IMR-90 (cell line): Measurements from ENCODE around the gene IGSF8.

Experiments
- BHLHE40 ChIP-seq: fragments of 150-350 bp; IDR thresholded peaks from 2 replicates; pipeline ENCODE4 v1.6.1; 2016; ENCODE audit warnings: mild to moderate bottlenecking, low read depth, low read length
- CEBPB ChIP-seq: IDR thresholded peaks from 2 replicates; pipeline ENCODE4 v1.6.1; 2012; ENCODE audit warnings: low read depth, low read length, improper control_type of control experiment
- CHD1 ChIP-seq: IDR thresholded peaks from 2 replicates; pipeline ENCODE4 v1.6.1; 2012; ENCODE audit warnings: low read depth, low read length, improper control_type of control experiment
- MAFK ChIP-seq: IDR thresholded peaks from 2 replicates; pipeline ENCODE4 v1.6.1; 2012; ENCODE audit warnings: low read depth, low read length, improper control_type of control experiment
- MAZ ChIP-seq: IDR thresholded peaks from 2 replicates; pipeline ENCODE4 v1.6.1; 2012; ENCODE audit warnings: low read depth, mild to moderate bottlenecking, low read length, improper control_type of control experiment, moderate library complexity, borderline replicate concordance
- NFE2L2 ChIP-seq: fragments of 150-350 bp; IDR thresholded peaks from 2 replicates; pipeline ENCODE4 v1.6.1; 2016; ENCODE audit warnings: low read depth, mild to moderate bottlenecking, low read length
- POLR2A ChIP-seq: IDR thresholded peaks from 2 replicates; pipeline ENCODE4 v1.6.1; 2012; ENCODE audit warnings: mild to moderate bottlenecking, low read depth, low read length
- RAD21 ChIP-seq: IDR thresholded peaks from 2 replicates; pipeline ENCODE4 v1.6.1; 2012; ENCODE audit warnings: low read length, improper control_type of control experiment
- RCOR1 ChIP-seq: IDR thresholded peaks from 2 replicates; pipeline ENCODE4 v1.6.1; 2012; ENCODE audit warnings: mild to moderate bottlenecking, low read length, improper control_type of control experiment; ENCODE audit not compliant: insufficient replicate concordance
- RFX5 ChIP-seq: IDR thresholded peaks from 2 replicates; pipeline ENCODE4 v1.8.0; 2012; ENCODE audit warnings: low read depth, mild to moderate bottlenecking, low read length, moderate library complexity
- SMC3 ChIP-seq: fragments of 150-350 bp; IDR thresholded peaks from 2 replicates; pipeline ENCODE4 v1.6.1; 2016; ENCODE audit warnings: low read depth, mild to moderate bottlenecking, antibody characterized with exemption, low read length, moderate library complexity
- TF ChIP-seq, protein P1 (sequence below): conservative IDR thresholded peaks from 2 replicates; pipeline ENCODE4 v1.5.1; 2012; ENCODE audit warnings: mild to moderate bottlenecking, low read depth, low read length, improper control_type of control experiment
- TF ChIP-seq, protein P2 (sequence below): fragments of 150-350 bp; IDR thresholded peaks from 2 replicates; pipeline ENCODE4 v1.6.1; 2017; ENCODE audit warnings: mild to moderate bottlenecking, antibody characterized with exemption, low read length, low read depth
- TF ChIP-seq, protein P3 (sequence below): fragments of 150-350 bp; IDR thresholded peaks from 2 replicates; pipeline ENCODE4 v1.6.1; 2016; ENCODE audit warnings: low read depth, mild to moderate bottlenecking, low read length, moderate library complexity, borderline replicate concordance

DNA sequence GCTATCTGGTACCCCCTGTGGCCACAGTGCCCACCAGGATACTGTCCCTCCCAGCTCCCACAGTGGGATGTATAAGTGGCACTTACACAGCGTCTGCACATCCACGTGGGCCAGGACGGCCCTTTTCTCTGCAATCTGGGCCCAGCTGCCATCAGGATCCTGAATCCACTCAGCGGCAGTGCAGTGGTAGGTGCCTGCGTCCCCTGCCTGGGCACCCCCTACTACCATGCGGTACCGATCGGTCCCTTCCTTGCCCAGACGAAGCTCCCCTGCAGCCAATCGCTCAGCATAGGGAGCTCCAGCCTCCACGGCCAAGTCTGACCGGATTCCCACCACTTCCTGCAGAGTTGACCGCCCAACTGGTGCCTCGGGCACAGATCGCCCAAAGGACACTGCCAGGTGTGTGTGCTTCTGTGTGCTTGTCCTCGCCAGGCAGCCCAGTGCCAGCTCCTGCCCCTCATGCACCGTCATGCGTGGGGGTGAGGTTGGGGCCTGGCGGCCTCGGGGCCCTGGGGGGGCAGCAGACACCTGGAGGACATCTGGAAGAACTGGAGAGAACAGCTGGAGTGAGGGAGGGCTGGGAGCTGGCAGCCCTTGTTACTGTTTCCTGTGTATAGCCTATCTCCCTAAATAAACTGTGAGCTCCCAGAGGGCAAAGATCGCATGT, 4.7 kb downstream of the IGSF8 start:
- TF ChIP-seq, protein P1, sequence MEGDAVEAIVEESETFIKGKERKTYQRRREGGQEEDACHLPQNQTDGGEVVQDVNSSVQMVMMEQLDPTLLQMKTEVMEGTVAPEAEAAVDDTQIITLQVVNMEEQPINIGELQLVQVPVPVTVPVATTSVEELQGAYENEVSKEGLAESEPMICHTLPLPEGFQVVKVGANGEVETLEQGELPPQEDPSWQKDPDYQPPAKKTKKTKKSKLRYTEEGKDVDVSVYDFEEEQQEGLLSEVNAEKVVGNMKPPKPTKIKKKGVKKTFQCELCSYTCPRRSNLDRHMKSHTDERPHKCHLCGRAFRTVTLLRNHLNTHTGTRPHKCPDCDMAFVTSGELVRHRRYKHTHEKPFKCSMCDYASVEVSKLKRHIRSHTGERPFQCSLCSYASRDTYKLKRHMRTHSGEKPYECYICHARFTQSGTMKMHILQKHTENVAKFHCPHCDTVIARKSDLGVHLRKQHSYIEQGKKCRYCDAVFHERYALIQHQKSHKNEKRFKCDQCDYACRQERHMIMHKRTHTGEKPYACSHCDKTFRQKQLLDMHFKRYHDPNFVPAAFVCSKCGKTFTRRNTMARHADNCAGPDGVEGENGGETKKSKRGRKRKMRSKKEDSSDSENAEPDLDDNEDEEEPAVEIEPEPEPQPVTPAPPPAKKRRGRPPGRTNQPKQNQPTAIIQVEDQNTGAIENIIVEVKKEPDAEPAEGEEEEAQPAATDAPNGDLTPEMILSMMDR: no peak
- TF ChIP-seq POLR2A: no peak
- TF ChIP-seq MAFK: no peak
- TF ChIP-seq CEBPB: no peak
- TF ChIP-seq CHD1: no peak
- TF ChIP-seq, protein P2, sequence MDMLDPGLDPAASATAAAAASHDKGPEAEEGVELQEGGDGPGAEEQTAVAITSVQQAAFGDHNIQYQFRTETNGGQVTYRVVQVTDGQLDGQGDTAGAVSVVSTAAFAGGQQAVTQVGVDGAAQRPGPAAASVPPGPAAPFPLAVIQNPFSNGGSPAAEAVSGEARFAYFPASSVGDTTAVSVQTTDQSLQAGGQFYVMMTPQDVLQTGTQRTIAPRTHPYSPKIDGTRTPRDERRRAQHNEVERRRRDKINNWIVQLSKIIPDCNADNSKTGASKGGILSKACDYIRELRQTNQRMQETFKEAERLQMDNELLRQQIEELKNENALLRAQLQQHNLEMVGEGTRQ: no peak
- TF ChIP-seq SMC3: no peak
- no peak for TF ChIP-seq RAD21
- no peak for TF ChIP-seq MAZ
- TF ChIP-seq, protein P3, sequence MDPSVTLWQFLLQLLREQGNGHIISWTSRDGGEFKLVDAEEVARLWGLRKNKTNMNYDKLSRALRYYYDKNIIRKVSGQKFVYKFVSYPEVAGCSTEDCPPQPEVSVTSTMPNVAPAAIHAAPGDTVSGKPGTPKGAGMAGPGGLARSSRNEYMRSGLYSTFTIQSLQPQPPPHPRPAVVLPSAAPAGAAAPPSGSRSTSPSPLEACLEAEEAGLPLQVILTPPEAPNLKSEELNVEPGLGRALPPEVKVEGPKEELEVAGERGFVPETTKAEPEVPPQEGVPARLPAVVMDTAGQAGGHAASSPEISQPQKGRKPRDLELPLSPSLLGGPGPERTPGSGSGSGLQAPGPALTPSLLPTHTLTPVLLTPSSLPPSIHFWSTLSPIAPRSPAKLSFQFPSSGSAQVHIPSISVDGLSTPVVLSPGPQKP: no peak
- no peak for TF ChIP-seq BHLHE40
- TF ChIP-seq RCOR1: no peak
- TF ChIP-seq NFE2L2: no peak
- TF ChIP-seq RFX5: no peak
